GM21423 (cell line): ENCODE measurements around the gene RERE.
"Not testable (repeated sequence)": the region's sequence is repeated elsewhere in the genome, so short reads cannot be mapped to it uniquely, and the experiment has no call there.

Source experiments
- ATAC-seq: cut with Tn5 transposase; IDR thresholded peaks from one replicate; pipeline ENCODE4 v1.9.1; 2021; ENCODE audit warnings: mild to moderate bottlenecking, moderate library complexity; ENCODE audit not compliant: unreplicated experiment

Gene RERE

GRCh38 chr1:8463144-8463927 is 354.1 kb downstream of the RERE start:
- ATAC-seq: no peak

- ATAC-seq: no peak
These were observed 355.0 kb downstream of the RERE start for GRCh38 chr1:8462371-8462892.

GRCh38 chr1:8461351-8462110 is 355.9 kb downstream of the RERE start:
- ATAC-seq: no peak

- no peak for ATAC-seq
These were observed 356.7 kb downstream of the RERE start for GRCh38 chr1:8460784-8461183.

GRCh38 chr1:8460132-8460544 is 357.3 kb downstream of the RERE start:
- ATAC-seq: no peak

- no peak for ATAC-seq
These were observed 358.8 kb downstream of the RERE start for GRCh38 chr1:8458607-8459006.

- no peak for ATAC-seq
These were observed 359.6 kb downstream of the RERE start for GRCh38 chr1:8457760-8458381.

- ATAC-seq: no peak
These were observed 360.4 kb downstream of the RERE start for GRCh38 chr1:8456991-8457390.

DNA sequence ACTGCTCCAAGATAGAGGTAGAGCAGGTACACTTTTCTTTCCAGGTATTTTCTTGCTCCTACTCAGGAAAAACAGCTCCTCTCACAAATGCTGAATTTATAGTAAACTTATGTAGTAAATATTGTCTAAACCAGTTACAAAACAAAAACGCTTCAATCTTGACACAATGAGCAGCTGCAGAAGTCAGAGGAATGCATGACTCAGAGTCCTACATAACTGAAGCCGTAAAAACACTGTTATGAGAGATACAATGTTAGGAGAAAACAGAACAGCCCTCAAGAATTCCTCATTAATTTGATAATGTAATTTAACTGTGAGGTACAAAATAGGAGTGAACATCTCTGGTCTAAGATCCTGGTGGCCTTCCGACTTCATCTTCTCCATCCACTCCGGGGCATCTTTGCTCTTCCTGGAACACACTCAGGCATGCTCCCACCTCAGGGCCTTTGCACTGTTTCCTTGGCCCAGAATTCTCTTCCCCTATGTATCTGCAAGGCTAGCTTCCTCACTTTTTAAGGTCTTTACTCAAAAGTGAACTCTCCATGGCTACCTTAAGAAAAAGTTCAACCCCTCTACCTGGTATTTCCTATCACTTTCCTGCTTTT is 361.0 kb downstream of the RERE start:
- no peak for ATAC-seq

- no peak for ATAC-seq
These were observed 361.6 kb downstream of the RERE start for GRCh38 chr1:8455700-8456307.

- ATAC-seq: no peak
These were observed 367.1 kb downstream of the RERE start for GRCh38 chr1:8450312-8450711.

DNA sequence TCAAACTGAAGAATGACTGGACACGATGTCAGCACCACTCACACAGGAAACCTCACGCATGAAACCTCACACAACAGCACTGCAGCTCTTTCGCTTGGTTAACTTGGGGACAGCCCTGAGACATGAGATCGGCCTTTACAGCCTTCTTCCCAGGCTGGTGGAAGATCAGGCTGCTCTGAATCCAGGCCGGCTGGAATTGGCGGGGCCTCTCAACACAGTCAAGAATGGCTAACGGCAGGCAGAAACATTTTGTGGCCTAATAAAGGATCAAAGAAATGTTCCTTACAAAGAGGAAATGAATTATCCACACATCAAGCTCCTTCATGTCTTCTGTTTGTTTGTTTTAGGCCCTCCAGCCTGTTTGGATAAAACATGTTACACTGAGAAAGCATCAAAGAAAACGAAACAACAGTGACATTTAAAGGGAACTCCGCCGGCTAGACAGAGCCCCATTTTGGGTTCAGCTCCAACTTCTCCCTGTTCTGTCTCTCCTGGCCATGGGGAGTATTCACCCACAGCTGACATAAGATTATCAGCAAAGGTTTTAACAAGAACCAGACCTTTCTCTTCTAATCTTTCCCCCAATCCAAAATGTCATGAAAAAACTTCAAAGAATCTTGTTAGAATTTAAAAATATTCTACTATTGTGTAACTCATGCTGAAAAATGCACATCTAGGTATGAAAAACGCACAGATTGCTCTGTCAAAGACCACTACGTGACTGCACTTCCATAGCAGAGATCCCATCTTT is 368.4 kb downstream of the RERE start:
- ATAC-seq: no peak

GRCh38 chr1:8448505-8448904 is 368.9 kb downstream of the RERE start:
- not testable (repeated sequence) for ATAC-seq

DNA sequence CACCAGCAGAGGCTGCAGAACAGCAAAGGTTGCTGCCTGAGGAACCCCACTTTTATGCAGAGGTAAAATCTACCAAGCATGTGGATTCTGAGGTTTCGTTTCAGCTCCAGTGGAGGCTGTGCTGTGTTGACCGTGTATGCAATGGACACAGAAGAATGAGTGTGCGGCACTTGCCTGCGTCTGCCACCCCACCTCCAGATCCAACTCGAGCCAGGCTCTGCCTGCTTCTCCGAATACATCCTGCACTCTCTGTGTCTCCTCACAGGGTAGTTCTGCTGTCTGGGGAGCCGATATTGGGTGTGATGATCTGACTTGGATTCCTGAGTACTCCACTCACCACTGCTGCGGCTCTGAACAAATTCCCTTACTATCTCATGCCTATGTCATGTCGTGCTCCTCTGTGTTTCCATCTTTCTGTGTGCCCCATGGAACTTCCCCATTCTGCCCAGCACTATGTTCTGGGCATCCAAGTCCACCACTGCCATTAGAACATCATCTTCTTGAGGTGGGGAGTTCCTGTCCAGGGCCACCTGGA is 369.8 kb downstream of the RERE start:
- no peak for ATAC-seq

DNA sequence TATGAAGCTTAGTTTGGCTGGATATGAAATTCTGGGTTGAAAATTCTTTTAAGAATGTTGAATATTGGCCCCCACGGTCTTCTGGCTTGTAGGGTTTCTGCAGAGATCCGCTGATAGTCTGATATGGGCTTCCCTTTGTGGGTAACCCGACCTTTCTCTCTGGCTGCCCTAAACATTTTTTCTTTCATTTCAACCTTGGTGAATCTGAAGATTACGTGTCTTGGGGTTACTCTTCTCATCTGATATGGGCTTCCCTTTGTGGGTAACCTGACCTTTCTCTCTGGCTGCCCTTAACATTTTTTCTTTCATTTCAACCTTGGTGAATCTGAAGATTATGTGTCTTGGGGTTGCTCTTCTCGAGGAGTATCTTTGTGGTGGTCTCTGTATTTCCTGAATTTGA is 371.3 kb downstream of the RERE start:
- not testable (repeated sequence) for ATAC-seq

DNA sequence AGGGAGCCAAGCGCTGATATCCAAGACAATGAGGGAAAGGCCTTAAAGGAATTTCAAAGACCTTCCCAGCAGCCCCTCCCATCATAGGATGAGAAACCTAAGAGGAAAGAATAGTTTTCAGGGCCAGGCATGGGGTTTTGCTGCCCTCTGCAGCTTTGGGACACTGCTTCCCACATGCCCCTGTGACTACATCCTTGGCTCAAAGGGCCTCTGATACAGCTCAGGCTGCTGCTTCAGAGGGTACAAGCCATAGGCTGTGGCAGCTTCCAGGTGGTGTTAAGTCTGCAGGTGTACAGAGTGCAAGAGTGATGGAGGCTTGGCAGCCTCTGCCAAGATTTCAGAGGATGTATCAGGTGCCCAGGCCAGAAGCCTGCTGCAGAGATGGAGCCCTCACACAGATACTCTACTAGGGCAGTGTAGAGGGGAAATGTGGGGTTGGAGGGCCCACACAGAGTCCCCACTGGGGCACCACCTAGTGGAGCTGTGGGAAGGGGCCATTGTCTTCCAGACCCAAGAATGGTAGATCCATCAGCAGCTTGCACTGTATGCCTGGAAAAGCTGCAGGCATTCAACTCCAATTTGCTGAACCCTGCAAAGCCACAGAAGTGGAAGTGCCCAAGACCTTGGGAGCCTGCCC is 373.8 kb downstream of the RERE start:
- no peak for ATAC-seq

GRCh38 chr1:8441426-8441825 is 376.0 kb downstream of the RERE start:
- ATAC-seq: no peak

DNA sequence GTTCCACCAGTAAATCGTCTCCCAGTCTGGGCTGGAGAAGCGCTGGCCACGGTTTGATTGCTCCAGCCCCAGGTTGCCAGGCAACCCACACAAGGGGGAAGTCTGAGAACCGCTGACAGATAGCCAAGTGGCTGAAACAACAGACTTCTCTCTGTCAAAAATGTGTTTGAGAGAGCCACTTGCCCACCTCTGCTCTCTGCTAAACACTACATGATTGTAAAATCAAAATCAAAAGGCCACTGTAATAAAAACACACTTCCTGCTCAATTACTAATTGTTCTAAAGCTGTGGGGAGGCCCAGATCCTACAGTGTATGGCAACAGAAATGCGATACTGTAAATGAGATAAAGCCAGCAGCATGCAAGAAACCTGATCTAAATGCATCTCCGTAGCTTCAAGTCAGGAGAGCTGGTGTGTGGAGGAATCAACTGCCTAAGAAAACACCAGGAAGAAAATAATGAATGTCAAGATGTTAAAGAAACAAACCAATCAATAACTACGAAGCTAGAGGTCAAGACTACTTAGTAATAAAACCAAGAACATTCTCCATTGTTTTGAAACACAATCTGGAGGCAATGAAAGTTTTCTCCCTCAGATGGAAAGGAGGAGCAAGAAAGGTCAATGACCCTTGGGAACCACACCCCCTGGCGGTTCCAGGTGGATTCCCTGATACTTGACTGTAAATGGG is 378.3 kb downstream of the RERE start:
- peak; percentile 67 for ATAC-seq

DNA sequence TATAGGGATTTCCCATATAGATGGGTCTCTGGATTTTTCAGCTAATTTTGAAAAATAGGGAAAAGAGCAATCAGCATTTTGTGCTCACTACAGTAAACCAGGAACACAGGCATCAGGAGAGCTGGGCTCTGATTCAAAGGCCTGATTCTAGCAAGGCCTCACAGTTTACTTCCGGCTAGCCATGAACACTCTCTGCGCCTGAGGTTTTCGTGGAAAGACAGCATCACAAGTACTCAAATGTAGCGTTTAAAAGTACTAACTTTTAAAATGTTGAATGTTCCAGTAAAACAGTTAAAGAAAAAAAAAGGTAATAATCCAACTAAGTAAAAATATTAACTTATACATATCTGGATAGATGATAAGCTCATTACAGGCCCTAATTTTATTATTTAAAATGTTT is 379.0 kb downstream of the RERE start:
- ATAC-seq: no peak
